ENCODE measurements around the gene NLK.

NLK gene

GRCh38 chr17:28133562-28133970 is 91.1 kb downstream of the NLK start:
- Histone ChIP-seq H3K4me1 (ENCODE audit: control insufficient read depth in 2 of 2, insufficient read depth in 1 of 2, low read depth in 1 of 2, low read length in 2 of 2) (peaks cover 0 to 7% of the 10 kb centered on the region in 2 donors), H3K9me3 (replicated peaks in 1 of 2; ENCODE audit: control insufficient read depth in 2 of 2, insufficient read depth in 1 of 2, low read depth in 1 of 2, low read length in 2 of 2) (no peaks in the 10 kb centered on the region), H2AFZ (ENCODE audit: low read length) (no peak overlapping the region), H3K4me2 (ENCODE audit: insufficient read depth, low read length, poor library complexity, severe bottlenecking) (no peak overlapping the region), H3K4ac (ENCODE audit: low read length) (no peak overlapping the region), H3K27me3 (ENCODE audit: control insufficient read depth in 3 of 3, insufficient read depth in 3 of 3, low read depth in 1 of 3, low read length in 3 of 3) (no peaks in the 10 kb centered on the region), H3K23ac (ENCODE audit: low read depth, low read length, poor library complexity) (no peak overlapping the region), H3K18ac (ENCODE audit: low read length) (no peak overlapping the region), H2BK120ac (ENCODE audit: low read depth, low read length) (no peak overlapping the region), H2BK5ac (ENCODE audit: low read length) (no peak overlapping the region), H3K4me3 (ENCODE audit: low read length in 2 of 2) (no peak overlapping the region), H2AK5ac (ENCODE audit: low read depth, low read length) (no peak overlapping the region), H3K14ac (ENCODE audit: low read length) (no peak overlapping the region), H2BK15ac (ENCODE audit: low read length) (no peak overlapping the region), H3K9ac (ENCODE audit: low read depth, low read length, poor library complexity) (no peak overlapping the region), H4K8ac (ENCODE audit: low read depth, low read length) (no peak overlapping the region), H2BK12ac (ENCODE audit: low read length) (no peak overlapping the region), H3K36me3 (replicated peaks in 1 of 2; ENCODE audit: control insufficient read depth in 2 of 2, insufficient read depth in 2 of 2, low read length in 2 of 2) (peaks cover 4 to 44% of the 10 kb centered on the region in 2 donors), H4K91ac (ENCODE audit: low read depth, low read length, poor library complexity) (no peak overlapping the region), H3K79me1 (ENCODE audit: low read depth, low read length) (no peaks in the 10 kb centered on the region), H3K27ac (replicated peaks; ENCODE audit: low read length) (no peak overlapping the region)
- no peak for DNase-seq (ENCODE audit: low spot score)

- no peak for DNase-seq (ENCODE audit: low spot score)
Measured at GRCh38 chr17:28136923-28137322, 94.4 kb downstream of the NLK start.

GRCh38 chr17:28139822-28140221 is 97.3 kb downstream of the NLK start:
- Histone ChIP-seq H4K91ac (ENCODE audit: low read depth, low read length, poor library complexity) (no peak overlapping the region), H2BK12ac (ENCODE audit: low read length) (no peak overlapping the region), H3K9ac (ENCODE audit: low read depth, low read length, poor library complexity) (no peak overlapping the region), H2BK5ac (ENCODE audit: low read length) (no peak overlapping the region), H3K9me3 (replicated peaks in 1 of 2; ENCODE audit: control insufficient read depth in 2 of 2, insufficient read depth in 1 of 2, low read depth in 1 of 2, low read length in 2 of 2) (no peaks in the 10 kb centered on the region), H3K4ac (ENCODE audit: low read length) (no peak overlapping the region), H3K36me3 (replicated peaks in 1 of 2; ENCODE audit: control insufficient read depth in 2 of 2, insufficient read depth in 2 of 2, low read length in 2 of 2) (peaks cover 0 to 29% of the 10 kb centered on the region in 2 donors), H2AK5ac (ENCODE audit: low read depth, low read length) (no peak overlapping the region), H3K18ac (ENCODE audit: low read length) (no peak overlapping the region), H3K27me3 (ENCODE audit: control insufficient read depth in 3 of 3, insufficient read depth in 3 of 3, low read depth in 1 of 3, low read length in 3 of 3) (no peaks in the 10 kb centered on the region), H4K8ac (ENCODE audit: low read depth, low read length) (no peak overlapping the region), H3K23ac (ENCODE audit: low read depth, low read length, poor library complexity) (no peak overlapping the region), H3K14ac (ENCODE audit: low read length) (no peak overlapping the region), H3K27ac (replicated peaks; ENCODE audit: low read length) (no peak overlapping the region), H3K4me1 (ENCODE audit: control insufficient read depth in 2 of 2, insufficient read depth in 1 of 2, low read depth in 1 of 2, low read length in 2 of 2) (peaks cover 0 to 7% of the 10 kb centered on the region in 2 donors), H3K4me3 (ENCODE audit: low read length in 2 of 2) (no peak overlapping the region), H3K4me2 (ENCODE audit: insufficient read depth, low read length, poor library complexity, severe bottlenecking) (no peak overlapping the region), H2BK120ac (ENCODE audit: low read depth, low read length) (no peak overlapping the region), H2BK15ac (ENCODE audit: low read length) (no peak overlapping the region), H3K79me1 (ENCODE audit: low read depth, low read length) (no peaks in the 10 kb centered on the region), H2AFZ (ENCODE audit: low read length) (no peak overlapping the region)
- no peak for DNase-seq (ENCODE audit: low spot score)
- no CpG with 5 or more reads among the region's 1 CpG for WGBS, 2 donors (ENCODE audit: extremely low coverage in 2 of 2, insufficient read length in 2 of 2, insufficient replicate concordance in 1 of 2)

More at GRCh38 chr17:28136923-28137322, 94.4 kb downstream of the NLK start:
- Histone ChIP-seq H3K9me3 (replicated peaks in 1 of 2; ENCODE audit: control insufficient read depth in 2 of 2, insufficient read depth in 1 of 2, low read depth in 1 of 2, low read length in 2 of 2) (no peaks in the 10 kb centered on the region), H2BK120ac (ENCODE audit: low read depth, low read length) (no peak overlapping the region), H3K4me3 (ENCODE audit: low read length in 2 of 2) (no peak overlapping the region), H2BK5ac (ENCODE audit: low read length) (no peak overlapping the region), H3K18ac (ENCODE audit: low read length) (no peak overlapping the region), H2BK12ac (ENCODE audit: low read length) (no peak overlapping the region), H3K14ac (ENCODE audit: low read length) (no peak overlapping the region), H2AK5ac (ENCODE audit: low read depth, low read length) (no peak overlapping the region), H4K91ac (ENCODE audit: low read depth, low read length, poor library complexity) (no peak overlapping the region), H2BK15ac (ENCODE audit: low read length) (no peak overlapping the region), H3K4me1 (ENCODE audit: control insufficient read depth in 2 of 2, insufficient read depth in 1 of 2, low read depth in 1 of 2, low read length in 2 of 2) (no peaks in the 10 kb centered on the region), H3K79me1 (ENCODE audit: low read depth, low read length) (no peaks in the 10 kb centered on the region), H3K27ac (replicated peaks; ENCODE audit: low read length) (no peak overlapping the region), H3K4ac (ENCODE audit: low read length) (no peak overlapping the region), H4K8ac (ENCODE audit: low read depth, low read length) (no peak overlapping the region), H3K36me3 (replicated peaks in 1 of 2; ENCODE audit: control insufficient read depth in 2 of 2, insufficient read depth in 2 of 2, low read length in 2 of 2) (peaks cover 4 to 44% of the 10 kb centered on the region in 2 donors), H2AFZ (ENCODE audit: low read length) (no peak overlapping the region), H3K27me3 (ENCODE audit: control insufficient read depth in 3 of 3, insufficient read depth in 3 of 3, low read depth in 1 of 3, low read length in 3 of 3) (no peaks in the 10 kb centered on the region), H3K23ac (ENCODE audit: low read depth, low read length, poor library complexity) (no peak overlapping the region), H3K4me2 (ENCODE audit: insufficient read depth, low read length, poor library complexity, severe bottlenecking) (no peak overlapping the region), H3K9ac (ENCODE audit: low read depth, low read length, poor library complexity) (no peak overlapping the region)
- WGBS, 2 donors (ENCODE audit: extremely low coverage in 2 of 2, insufficient read length in 2 of 2, insufficient replicate concordance in 1 of 2): no CpG with 5 or more reads among the region's 3 CpGs

GRCh38 chr17:28141313-28141712 is 98.8 kb downstream of the NLK start:
- Histone ChIP-seq H2BK15ac (ENCODE audit: low read length) (no peak overlapping the region), H4K91ac (ENCODE audit: low read depth, low read length, poor library complexity) (no peak overlapping the region), H3K4me2 (ENCODE audit: insufficient read depth, low read length, poor library complexity, severe bottlenecking) (no peak overlapping the region), H3K36me3 (replicated peaks in 1 of 2; ENCODE audit: control insufficient read depth in 2 of 2, insufficient read depth in 2 of 2, low read length in 2 of 2) (peaks cover 0 to 19% of the 10 kb centered on the region in 2 donors), H3K9ac (ENCODE audit: low read depth, low read length, poor library complexity) (no peak overlapping the region), H2BK5ac (ENCODE audit: low read length) (no peak overlapping the region), H3K4me1 (ENCODE audit: control insufficient read depth in 2 of 2, insufficient read depth in 1 of 2, low read depth in 1 of 2, low read length in 2 of 2) (peaks cover 0 to 7% of the 10 kb centered on the region in 2 donors), H3K27ac (replicated peaks; ENCODE audit: low read length) (no peak overlapping the region), H3K4ac (ENCODE audit: low read length) (no peak overlapping the region), H3K4me3 (ENCODE audit: low read length in 2 of 2) (no peak overlapping the region), H2AK5ac (ENCODE audit: low read depth, low read length) (no peak overlapping the region), H3K18ac (ENCODE audit: low read length) (no peak overlapping the region), H4K8ac (ENCODE audit: low read depth, low read length) (no peak overlapping the region), H3K79me1 (ENCODE audit: low read depth, low read length) (no peaks in the 10 kb centered on the region), H3K14ac (ENCODE audit: low read length) (no peak overlapping the region), H2BK12ac (ENCODE audit: low read length) (no peak overlapping the region), H3K9me3 (replicated peaks in 1 of 2; ENCODE audit: control insufficient read depth in 2 of 2, insufficient read depth in 1 of 2, low read depth in 1 of 2, low read length in 2 of 2) (no peaks in the 10 kb centered on the region), H3K27me3 (ENCODE audit: control insufficient read depth in 3 of 3, insufficient read depth in 3 of 3, low read depth in 1 of 3, low read length in 3 of 3) (no peaks in the 10 kb centered on the region), H3K23ac (ENCODE audit: low read depth, low read length, poor library complexity) (no peak overlapping the region), H2AFZ (ENCODE audit: low read length) (no peak overlapping the region), H2BK120ac (ENCODE audit: low read depth, low read length) (no peak overlapping the region)
- no peak for DNase-seq (ENCODE audit: low spot score)
- WGBS, 2 donors (ENCODE audit: extremely low coverage in 2 of 2, insufficient read length in 2 of 2, insufficient replicate concordance in 1 of 2): no CpG with 5 or more reads among the region's 3 CpGs
